Pulmonary artery endothelial cell (primary cell): ENCODE data around the gene CFAP251. TPM values are rescaled to one million over a fixed set of nuclear protein-coding genes. Genes with fewer than 3 reads are reported as not detected.

Source experiments
- DNase-seq: peaks from one replicate; pipeline ENCODE4 v3.0.0-alpha.2; 2011; ENCODE audit warnings: low read depth, low spot score
- total RNA-seq: library from RNA; depleted of rRNA; stranded (reverse); fragments of >200 nt; gene quantifications from 2 replicates; pipeline ENCODE4 v1.2.3, GENCODE V29; 2014

The CFAP251 gene
- total RNA-seq, 1 donor from 2014 or later: 1.7 TPM

GRCh38 chr12:121943926-121944325 lies 25.5 kb downstream of the CFAP251 start:
- DNase-seq: no peak

DNA sequence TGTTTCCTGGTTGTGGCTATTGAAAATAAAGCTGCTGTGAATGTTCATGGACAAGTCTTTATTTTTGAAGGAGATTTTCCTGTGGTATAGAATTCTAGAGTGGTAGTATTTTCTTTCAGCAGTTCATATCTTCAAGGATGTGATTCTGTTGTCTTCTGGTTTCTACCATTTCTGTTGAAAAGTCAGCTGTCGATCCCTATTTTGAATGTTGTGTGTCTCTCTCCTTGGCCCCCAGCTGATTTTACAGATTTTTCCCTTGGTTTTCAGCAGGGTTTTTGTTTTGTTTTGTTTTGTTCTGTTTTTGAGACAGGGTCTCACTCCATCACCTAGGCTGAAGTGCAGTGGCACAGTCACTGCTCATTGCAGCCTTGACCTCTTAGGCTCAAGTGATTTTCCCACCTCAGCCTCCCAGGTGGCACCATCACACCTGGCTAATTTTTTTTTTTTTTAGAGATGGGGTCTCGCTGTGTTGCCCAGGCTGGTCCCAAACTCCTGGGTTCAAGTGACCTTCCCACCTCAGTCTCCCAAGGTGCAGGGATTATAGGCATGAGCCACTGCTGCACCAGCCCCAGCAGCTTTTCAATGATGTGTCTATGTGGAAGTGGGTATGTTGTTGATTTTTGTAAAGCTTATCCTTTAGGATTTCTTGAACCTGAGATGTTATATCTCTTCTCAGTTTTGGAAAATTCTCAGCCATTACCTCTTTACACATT lies 28.1 kb downstream of the CFAP251 start:
- DNase-seq: no peak

DNA sequence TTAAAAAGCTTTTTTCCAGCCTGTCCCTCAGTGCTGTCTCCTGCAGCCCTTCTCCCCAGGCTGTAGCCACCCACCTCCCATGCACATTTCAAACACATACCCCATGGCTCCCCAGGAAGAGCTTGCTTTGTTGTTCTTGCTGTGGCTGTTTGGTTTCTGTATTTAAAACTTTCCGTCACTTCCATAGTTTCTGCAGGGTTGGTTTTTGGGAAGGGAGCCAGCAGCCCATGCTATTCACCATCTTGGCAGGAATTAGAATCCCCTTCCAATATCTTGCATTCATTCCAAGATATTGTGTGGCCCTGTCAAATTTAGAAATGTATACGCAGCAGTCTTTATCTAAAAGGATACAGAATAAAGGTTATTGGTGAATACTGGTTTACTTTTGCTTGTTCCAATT lies 29.6 kb downstream of the CFAP251 start:
- DNase-seq: no peak

GRCh38 chr12:121949648-121950397 lies 31.4 kb downstream of the CFAP251 start:
- no peak for DNase-seq

GRCh38 chr12:121953117-121953692 lies 34.8 kb downstream of the CFAP251 start:
- no peak for DNase-seq

GRCh38 chr12:121953695-121954094 lies 35.3 kb downstream of the CFAP251 start:
- DNase-seq: no peak

- DNase-seq: no peak
These were observed 37.2 kb downstream of the CFAP251 start for GRCh38 chr12:121955258-121956237.

DNA sequence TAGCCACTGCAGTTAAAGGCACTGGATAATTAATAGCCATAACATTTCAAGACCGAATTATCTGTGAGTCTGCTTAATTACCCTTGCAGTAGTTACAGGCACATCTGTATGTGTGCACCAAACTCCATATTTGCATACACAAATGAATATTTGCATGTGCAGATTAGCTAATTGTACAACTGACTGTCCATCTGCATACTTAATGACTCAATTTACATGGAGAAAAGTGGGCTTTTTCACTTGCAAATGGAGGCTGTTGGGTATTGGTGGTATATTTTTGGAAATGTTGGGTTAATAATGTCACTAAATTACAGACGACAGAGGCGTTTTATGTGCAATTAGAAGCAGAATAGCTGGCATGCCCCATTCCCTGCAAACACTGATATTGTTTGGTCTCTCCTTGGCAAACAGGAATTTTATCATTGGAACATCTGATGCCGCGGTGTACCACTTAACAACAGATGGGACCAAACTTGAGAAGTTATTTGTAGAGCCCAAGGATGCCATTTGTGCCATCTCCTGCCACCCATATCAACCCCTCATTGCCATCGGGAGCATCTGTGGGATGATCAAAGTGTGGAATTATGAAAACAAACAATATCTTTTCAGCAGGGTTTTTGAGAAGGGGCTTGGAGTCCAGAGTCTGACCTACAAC lies 39.6 kb downstream of the CFAP251 start:
- no peak for DNase-seq

- no peak for DNase-seq
These were observed 40.3 kb downstream of the CFAP251 start for GRCh38 chr12:121958541-121959240.

GRCh38 chr12:121960541-121960940 lies 42.1 kb downstream of the CFAP251 start:
- no peak for DNase-seq

DNA sequence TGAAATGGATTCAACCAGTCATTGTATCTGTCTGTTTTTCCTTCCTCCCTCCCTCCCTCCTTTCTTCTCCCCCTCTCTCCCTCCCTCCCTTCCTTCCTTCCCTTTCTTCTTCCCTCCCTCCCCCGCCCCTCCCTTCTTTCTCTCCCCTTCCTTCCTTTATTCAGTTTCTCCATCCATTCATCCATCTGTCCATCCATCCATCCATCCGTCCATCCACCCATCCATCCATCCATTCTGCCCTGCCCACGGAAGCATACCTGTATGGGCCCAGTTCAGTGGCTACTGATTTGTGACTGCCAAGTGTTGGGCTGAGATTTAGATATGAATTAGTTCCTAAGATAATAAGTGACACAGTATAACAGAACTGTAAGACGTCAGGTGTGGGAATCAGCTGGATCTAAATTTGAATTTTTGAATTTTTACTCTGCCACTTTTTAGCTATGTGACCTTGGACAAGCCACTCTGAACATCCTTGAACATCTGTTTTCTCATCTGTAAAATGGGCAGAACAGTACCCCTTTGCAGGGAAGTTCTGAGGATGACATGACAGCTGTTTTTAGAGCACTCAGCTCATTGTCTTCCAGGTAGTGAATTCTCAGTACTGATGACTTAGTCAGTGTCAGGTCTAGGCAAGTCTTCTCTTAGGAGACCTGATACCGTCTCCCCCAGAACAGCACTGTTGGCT lies 42.9 kb downstream of the CFAP251 start:
- no peak for DNase-seq

GRCh38 chr12:121963341-121964018 lies 45.1 kb downstream of the CFAP251 start:
- no peak for DNase-seq

- no peak for DNase-seq
These were observed 46.6 kb downstream of the CFAP251 start for GRCh38 chr12:121964813-121965643.

DNA sequence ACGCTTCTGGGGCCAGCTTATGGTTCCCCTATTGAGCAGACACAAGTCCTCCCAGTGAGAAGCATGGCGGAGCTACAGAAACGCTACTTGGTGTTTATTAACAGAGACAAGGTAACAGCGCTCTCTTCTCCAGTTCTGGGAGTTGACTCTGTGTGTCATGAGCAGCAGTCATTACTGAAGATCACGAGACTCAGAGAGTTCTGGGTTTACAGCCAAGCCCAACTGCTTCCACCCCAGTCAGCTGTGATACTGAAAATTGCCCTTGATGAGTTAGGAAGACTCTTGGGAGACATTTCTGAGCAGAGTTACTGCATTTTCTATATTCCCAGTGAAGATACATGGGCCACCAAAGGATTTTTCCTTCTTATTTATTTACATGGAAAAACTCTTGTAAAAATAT lies 48.6 kb downstream of the CFAP251 start:
- no peak for DNase-seq

- DNase-seq: no peak
These were observed 50.5 kb downstream of the CFAP251 start for GRCh38 chr12:121968876-121969275.

- DNase-seq: no peak
These were observed 51.3 kb downstream of the CFAP251 start for GRCh38 chr12:121969726-121970125.

DNA sequence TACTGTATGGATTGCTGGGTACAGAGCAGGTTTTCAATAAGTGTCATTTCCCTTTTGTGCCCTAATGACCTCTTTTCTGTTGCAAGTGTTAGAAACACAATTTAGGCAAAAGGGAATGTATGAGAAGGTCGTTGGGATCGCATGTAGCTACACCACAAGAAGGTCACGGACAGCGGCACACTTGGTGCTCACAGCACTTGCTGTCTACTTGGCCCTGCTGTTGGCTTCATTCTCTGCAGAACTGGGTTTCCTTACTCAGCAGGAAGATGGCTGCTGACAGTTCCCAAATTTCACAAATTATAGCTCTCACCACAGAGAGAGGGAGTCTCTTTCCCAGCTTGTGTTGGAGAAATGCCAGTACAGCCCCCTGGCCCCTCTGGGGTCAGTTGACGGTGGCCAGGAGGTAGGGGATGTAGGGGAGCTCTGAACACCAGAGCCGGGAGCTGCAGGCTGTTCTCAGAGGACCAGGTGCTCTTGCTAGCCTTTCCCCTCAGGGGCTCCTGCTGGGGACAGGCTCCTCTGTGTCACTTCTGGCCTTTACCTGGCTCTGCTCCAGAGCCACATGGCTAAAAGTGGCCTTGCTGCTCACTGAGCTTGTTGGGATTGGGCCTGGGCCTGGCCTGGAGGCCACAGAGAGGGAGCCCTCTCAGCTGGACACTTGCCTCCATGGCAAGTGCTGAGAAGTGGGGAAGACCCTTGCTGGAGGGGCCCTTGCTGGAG lies 52.3 kb downstream of the CFAP251 start:
- no peak for DNase-seq
